Caco-2 (cell line): ENCODE results near the gene NAALADL2. TPM values are rescaled to one million over a fixed set of nuclear protein-coding genes. Genes with fewer than 3 reads are reported as not detected.

Source experiments
- BruUV-seq: library from RNA; stranded (reverse); fragments of 400-500 nt; replicated peaks from 2 replicates; lab custom pipeline; 2021; lab: Mats Ljungman, UMichigan
- CTCF ChIA-PET: fragments of 300-600 bp; sonication (Branson Sonifier 250); formaldehyde crosslinking; loops from one replicate; lab custom pipeline; 2022; ENCODE audit warnings: antibody characterized with exemption; lab: Charles Lee
- POLR2A ChIA-PET: fragments of 300-600 bp; sonication (Branson Sonifier 250); formaldehyde crosslinking; loops from one replicate; lab custom pipeline; 2022; ENCODE audit warnings: antibody characterized with exemption; lab: Charles Lee
- DNase-seq, 2 experiments: peaks; one replicate each; pipeline versions ENCODE4 v3.0.0 to v3.0.0-alpha.2; 2020 to 2022
- H3K27me3 ChIP-seq: replicated peaks from 2 replicates; pipeline ENCODE4 v1.6.0; 2011; ENCODE audit warnings: low read length; ENCODE audit not compliant: control insufficient read depth, insufficient read depth
- H3K36me3 ChIP-seq: 2 replicates; pipeline ENCODE4 v1.5.1; 2011; ENCODE audit warnings: low read length; ENCODE audit not compliant: control insufficient read depth, insufficient read depth
- H3K4me1 ChIP-seq: fragments of 250-450 bp; sonication (Bioruptor Pico); 2 replicates; pipeline ENCODE4 v1.5.1; 2020; ENCODE audit warnings: mild to moderate bottlenecking
- H3K4me3 ChIP-seq: 2 replicates; pipeline ENCODE4 v1.5.1; 2011; ENCODE audit warnings: low read depth, mild to moderate bottlenecking, control low read depth, low read length
- H3K9me3 ChIP-seq: fragments of 250-450 bp; sonication (Bioruptor Pico); 2 replicates; pipeline ENCODE4 v1.5.1; 2020; ENCODE audit warnings: mild to moderate bottlenecking, moderate library complexity
- H3K27ac Mint-ChIP-seq: one replicate; pipeline ENCODE4 v1.8.0; 2022; ENCODE audit warnings: mixed read lengths; ENCODE audit not compliant: unreplicated experiment
- H3K27me3 Mint-ChIP-seq: one replicate; pipeline ENCODE4 v1.8.0; 2022; ENCODE audit warnings: mixed read lengths; ENCODE audit not compliant: insufficient read depth, unreplicated experiment
- H3K36me3 Mint-ChIP-seq: one replicate; pipeline ENCODE4 v1.8.0; 2022; ENCODE audit warnings: mild to moderate bottlenecking, mixed read lengths; ENCODE audit not compliant: insufficient read depth, unreplicated experiment
- H3K4me1 Mint-ChIP-seq: one replicate; pipeline ENCODE4 v1.8.0; 2022; ENCODE audit warnings: low read depth, mixed read lengths; ENCODE audit not compliant: unreplicated experiment
- H3K4me3 Mint-ChIP-seq: one replicate; pipeline ENCODE4 v1.8.0; 2022; ENCODE audit warnings: mild to moderate bottlenecking, moderate library complexity, mixed read lengths; ENCODE audit not compliant: unreplicated experiment
- H3K9me3 Mint-ChIP-seq: one replicate; pipeline ENCODE4 v1.8.0; 2022; ENCODE audit warnings: mixed read lengths; ENCODE audit not compliant: unreplicated experiment
- CTCF ChIP-seq, 2 experiments: fragments of 200-600 bp in 1 of 2; IDR thresholded peaks; 1 replicate in 1 of 2; 2 replicates in 1 of 2; pipeline versions ENCODE4 v1.5.1 to v1.8.0; 2011 to 2022; ENCODE audit warnings: antibody characterized with exemption in 1 of 2, control low read depth in 1 of 2, inconsistent platforms in 1 of 2, low read depth in 1 of 2, low read length in 1 of 2, mild to moderate bottlenecking in 1 of 2, moderate library complexity in 1 of 2; ENCODE audit not compliant: insufficient read depth in 1 of 2, severe bottlenecking in 1 of 2, unreplicated experiment in 1 of 2
- intact Hi-C: fragments of 100-400 bp; cut with micrococcal nuclease; formaldehyde crosslinking; loops from one replicate; pipeline ENCODE4 v1.10.0; 2022; ENCODE audit not compliant: unreplicated experiment
- total RNA-seq: library from RNA; stranded (reverse); gene quantifications from 2 replicates; pipeline ENCODE4 v1.2.3, GENCODE V29; 2022

Gene NAALADL2
- total RNA-seq, 1 experiment from 2014 or later = 4.4 TPM

DNA sequence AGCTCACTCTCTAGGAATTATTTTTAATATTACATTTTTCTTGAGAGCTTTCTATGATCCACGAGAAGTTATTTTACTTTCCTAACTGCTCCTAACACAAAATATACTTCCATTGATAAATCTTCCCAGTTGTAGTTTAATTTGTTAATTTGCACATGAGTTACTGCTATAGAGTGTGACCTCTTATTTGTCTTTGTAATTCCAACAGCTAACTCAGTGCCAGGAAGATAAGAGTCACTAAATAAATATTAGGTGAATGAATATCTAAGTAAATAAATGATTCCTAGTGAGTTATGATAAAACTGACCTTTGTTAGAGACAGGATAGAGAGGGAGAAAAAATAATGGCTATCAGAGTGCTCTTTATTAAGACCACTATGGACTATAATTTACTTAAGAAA, 319.9 kb downstream of the NAALADL2 start:
- no peak overlapping the region for H3K4me3 ChIP-seq
- no peaks in the 10 kb centered on the region for H3K36me3 Mint-ChIP-seq
- no peak overlapping the region for H3K27ac Mint-ChIP-seq
- intact Hi-C loops = no loop called here
- no peak for TF ChIP-seq CTCF (IDR thresholded peaks at IDR 0.05; ENCODE audit: insufficient read depth in 1 of 2, low read depth in 1 of 2, low read length in 1 of 2, severe bottlenecking in 1 of 2, unreplicated experiment in 1 of 2)
- DNase-seq = no peak
- H3K4me3 Mint-ChIP-seq = no peak overlapping the region
- CTCF ChIA-PET = no interaction called here
- no peaks in the 10 kb centered on the region for H3K27me3 ChIP-seq
- no TSS peak for BruUV-seq
- H3K4me1 ChIP-seq = no peaks in the 10 kb centered on the region
- peaks cover 9% of the 10 kb centered on the region for H3K4me1 Mint-ChIP-seq
- no peaks in the 10 kb centered on the region for H3K9me3 Mint-ChIP-seq
- H3K36me3 ChIP-seq = no peaks in the 10 kb centered on the region
- H3K27me3 Mint-ChIP-seq = no peaks in the 10 kb centered on the region
- no peaks in the 10 kb centered on the region for H3K9me3 ChIP-seq
- POLR2A ChIA-PET = no interaction called here

- Mint-ChIP-seq H3K4me3 (no peak overlapping the region), H3K4me1 (no peaks in the 10 kb centered on the region), H3K9me3 (no peaks in the 10 kb centered on the region), H3K36me3 (no peaks in the 10 kb centered on the region), H3K27me3 (no peaks in the 10 kb centered on the region), H3K27ac (no peak overlapping the region)
- H3K4me3 ChIP-seq = no peak overlapping the region
- H3K27me3 ChIP-seq = no peaks in the 10 kb centered on the region
- no TSS peak for BruUV-seq
- DNase-seq = no peak
- H3K9me3 ChIP-seq = no peaks in the 10 kb centered on the region
- intact Hi-C loops = no loop called here
- no peaks in the 10 kb centered on the region for H3K4me1 ChIP-seq
- ChIA-PET POLR2A (no interaction called here), CTCF (no interaction called here)
- TF ChIP-seq CTCF (IDR thresholded peaks at IDR 0.05; ENCODE audit: insufficient read depth in 1 of 2, low read depth in 1 of 2, low read length in 1 of 2, severe bottlenecking in 1 of 2, unreplicated experiment in 1 of 2) = no peak
- H3K36me3 ChIP-seq = no peaks in the 10 kb centered on the region
These were observed 325.3 kb downstream of the NAALADL2 start for GRCh38 chr3:175184392-175184791.

- no peaks in the 10 kb centered on the region for H3K36me3 ChIP-seq
- POLR2A ChIA-PET = no interaction called here
- Mint-ChIP-seq H3K36me3 (no peaks in the 10 kb centered on the region), H3K27ac (no peak overlapping the region), H3K4me3 (no peak overlapping the region), H3K4me1 (no peaks in the 10 kb centered on the region), H3K27me3 (no peaks in the 10 kb centered on the region), H3K9me3 (no peaks in the 10 kb centered on the region)
- TF ChIP-seq CTCF (IDR thresholded peaks at IDR 0.05; ENCODE audit: insufficient read depth in 1 of 2, low read depth in 1 of 2, low read length in 1 of 2, severe bottlenecking in 1 of 2, unreplicated experiment in 1 of 2) = no peak
- BruUV-seq = no TSS peak
- no peak overlapping the region for H3K4me3 ChIP-seq
- no peaks in the 10 kb centered on the region for H3K27me3 ChIP-seq
- CTCF ChIA-PET = no interaction called here
- intact Hi-C loops = no loop called here
- H3K9me3 ChIP-seq = no peaks in the 10 kb centered on the region; the same call in 1 of the 2 replicates
- no peaks in the 10 kb centered on the region for H3K4me1 ChIP-seq
- no peak for DNase-seq
These were observed 326.8 kb downstream of the NAALADL2 start for GRCh38 chr3:175185903-175186302.
